HEK293 (cell line): ENCODE results near the gene THAP2.

Experiments
- KLF10 ChIP-seq: fragments of 450-650 bp; IDR thresholded peaks from 2 replicates; pipeline ENCODE4 v1.5.1; 2018; ENCODE audit warnings: missing biosample characterization, mild to moderate bottlenecking, missing genetic modification characterization
- KLF7 ChIP-seq: fragments of 450-650 bp; formaldehyde crosslinking; IDR thresholded peaks from 2 replicates; pipeline ENCODE4 v1.5.1; 2016; ENCODE audit warnings: missing biosample characterization, missing genetic modification characterization, borderline replicate concordance
- MYNN ChIP-seq: fragments of 450-650 bp; formaldehyde crosslinking; IDR thresholded peaks from 2 replicates; pipeline ENCODE4 v1.5.1; 2016; ENCODE audit warnings: missing biosample characterization, missing genetic modification characterization, borderline replicate concordance
- SP7 ChIP-seq: fragments of 450-650 bp; formaldehyde crosslinking; IDR thresholded peaks from 2 replicates; pipeline ENCODE4 v1.5.1; 2016; ENCODE audit warnings: missing biosample characterization, missing genetic modification characterization
- ZBTB26 ChIP-seq: fragments of 450-650 bp; formaldehyde crosslinking; optimal IDR thresholded peaks from 2 replicates; pipeline ENCODE3; 2016; ENCODE audit warnings: missing biosample characterization, mild to moderate bottlenecking, missing genetic modification characterization
- ZBTB44 ChIP-seq: fragments of 450-650 bp; IDR thresholded peaks from 2 replicates; pipeline ENCODE4 v1.5.1; 2018; ENCODE audit warnings: missing biosample characterization, mild to moderate bottlenecking, missing genetic modification characterization
- ZBTB6 ChIP-seq: fragments of 450-650 bp; formaldehyde crosslinking; IDR thresholded peaks from 2 replicates; pipeline ENCODE4 v1.5.1; 2017; ENCODE audit warnings: missing biosample characterization, missing genetic modification characterization
- ZFP41 ChIP-seq: fragments of 450-650 bp; formaldehyde crosslinking; IDR thresholded peaks from 2 replicates; pipeline ENCODE4 v1.5.1; 2016; ENCODE audit warnings: missing biosample characterization, missing genetic modification characterization, borderline replicate concordance
- ZFP69B ChIP-seq: fragments of 450-650 bp; formaldehyde crosslinking; IDR thresholded peaks from 2 replicates; pipeline ENCODE4 v1.5.1; 2016; ENCODE audit warnings: missing biosample characterization, missing genetic modification characterization
- ZNF140 ChIP-seq: fragments of 450-650 bp; formaldehyde crosslinking; IDR thresholded peaks from 2 replicates; pipeline ENCODE4 v1.5.1; 2016; ENCODE audit warnings: missing biosample characterization, missing genetic modification characterization
- ZNF175 ChIP-seq: fragments of 450-650 bp; formaldehyde crosslinking; IDR thresholded peaks from 2 replicates; pipeline ENCODE4 v1.5.1; 2016; ENCODE audit warnings: missing biosample characterization, missing genetic modification characterization
- ZNF214 ChIP-seq: fragments of 450-650 bp; formaldehyde crosslinking; IDR thresholded peaks from 2 replicates; pipeline ENCODE4 v1.5.1; 2017; ENCODE audit warnings: missing biosample characterization, mild to moderate bottlenecking, missing genetic modification characterization, borderline replicate concordance
- ZNF292 ChIP-seq: fragments of 450-650 bp; formaldehyde crosslinking; IDR thresholded peaks from 2 replicates; pipeline ENCODE4 v1.5.1; 2016; ENCODE audit warnings: low read depth, missing biosample characterization, missing genetic modification characterization, borderline replicate concordance
- ZNF394 ChIP-seq: fragments of 450-650 bp; formaldehyde crosslinking; IDR thresholded peaks from 2 replicates; pipeline ENCODE4 v1.5.1; 2016; ENCODE audit warnings: missing biosample characterization, missing genetic modification characterization, mild to moderate bottlenecking, moderate library complexity, borderline replicate concordance
- ZNF544 ChIP-seq: fragments of 450-650 bp; formaldehyde crosslinking; IDR thresholded peaks from 2 replicates; pipeline ENCODE4 v1.5.0; 2017; ENCODE audit warnings: missing biosample characterization, missing genetic modification characterization
- ZNF555 ChIP-seq: fragments of 450-650 bp; formaldehyde crosslinking; conservative IDR thresholded peaks from 2 replicates; pipeline ENCODE4 v1.5.1; 2017; ENCODE audit warnings: missing biosample characterization, mild to moderate bottlenecking, missing genetic modification characterization, inconsistent platforms
- ZNF558 ChIP-seq: fragments of 450-650 bp; formaldehyde crosslinking; IDR thresholded peaks from 2 replicates; pipeline ENCODE4 v1.5.1; 2016; ENCODE audit warnings: missing biosample characterization, missing genetic modification characterization
- ZNF623 ChIP-seq: fragments of 450-650 bp; formaldehyde crosslinking; IDR thresholded peaks from 2 replicates; pipeline ENCODE4 v1.5.1; 2016; ENCODE audit warnings: missing biosample characterization, missing genetic modification characterization
- ZNF639 ChIP-seq: fragments of 450-650 bp; formaldehyde crosslinking; IDR thresholded peaks from 2 replicates; pipeline ENCODE4 v1.5.1; 2016; ENCODE audit warnings: missing biosample characterization, missing genetic modification characterization
- ZNF677 ChIP-seq: fragments of 450-650 bp; IDR thresholded peaks from 2 replicates; pipeline ENCODE4 v1.5.0; 2018; ENCODE audit warnings: missing biosample characterization, mild to moderate bottlenecking, missing genetic modification characterization, moderate library complexity
- ZNF747 ChIP-seq: fragments of 450-650 bp; formaldehyde crosslinking; IDR thresholded peaks from 2 replicates; pipeline ENCODE4 v1.5.1; 2016; ENCODE audit warnings: missing biosample characterization, missing genetic modification characterization
- ZNF776 ChIP-seq: fragments of 450-650 bp; formaldehyde crosslinking; IDR thresholded peaks from 2 replicates; pipeline ENCODE4 v1.5.0; 2017; ENCODE audit warnings: missing biosample characterization, missing genetic modification characterization, borderline replicate concordance
- ZNF785 ChIP-seq: fragments of 450-650 bp; formaldehyde crosslinking; IDR thresholded peaks from 2 replicates; pipeline ENCODE4 v1.5.1; 2016; ENCODE audit warnings: missing biosample characterization, missing genetic modification characterization
- ZSCAN16 ChIP-seq: fragments of 450-650 bp; formaldehyde crosslinking; IDR thresholded peaks from 2 replicates; pipeline ENCODE4 v1.5.1; 2016; ENCODE audit warnings: missing biosample characterization, missing genetic modification characterization
- TF ChIP-seq, protein P1 (sequence below): fragments of 450-650 bp; formaldehyde crosslinking; IDR thresholded peaks from 2 replicates; pipeline ENCODE4 v1.5.1; 2016; ENCODE audit warnings: missing biosample characterization, missing genetic modification characterization
- TF ChIP-seq, protein P2 (sequence below): fragments of 450-650 bp; formaldehyde crosslinking; IDR thresholded peaks from 2 replicates; pipeline ENCODE4 v1.5.1; 2016; ENCODE audit warnings: missing biosample characterization, missing genetic modification characterization
- TF ChIP-seq, protein P3 (sequence below): fragments of 450-650 bp; formaldehyde crosslinking; IDR thresholded peaks from 2 replicates; pipeline ENCODE4 v1.5.1; 2016; ENCODE audit warnings: missing biosample characterization, missing genetic modification characterization, low read depth

Gene THAP2

DNA sequence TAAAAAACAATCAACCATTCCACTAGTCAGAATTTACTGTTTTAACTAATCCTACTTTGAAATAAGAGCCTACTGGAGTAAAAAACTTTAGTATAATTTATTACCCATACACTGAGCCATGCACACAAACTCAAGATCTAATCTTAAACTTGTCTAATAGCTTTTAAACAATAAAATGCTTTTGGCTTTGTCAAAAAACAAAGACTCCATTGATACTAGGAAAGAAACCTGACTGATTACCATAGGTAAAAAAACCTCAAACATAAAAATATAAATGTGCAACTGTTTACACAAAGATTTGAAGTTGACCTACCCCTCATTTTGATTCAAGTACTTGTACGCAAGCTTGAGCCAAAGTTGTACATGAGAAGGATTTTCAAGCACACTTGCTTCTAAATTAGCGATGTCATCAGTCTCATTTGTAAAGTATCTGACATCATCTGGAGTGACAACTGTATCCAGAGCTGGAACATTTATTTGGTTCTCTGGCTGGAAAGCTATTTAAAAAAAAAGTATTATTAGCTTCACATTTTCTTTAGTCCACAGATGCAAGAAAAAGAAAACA is 36.6 kb upstream of the THAP2 start (continued):
- TF ChIP-seq, protein P1, sequence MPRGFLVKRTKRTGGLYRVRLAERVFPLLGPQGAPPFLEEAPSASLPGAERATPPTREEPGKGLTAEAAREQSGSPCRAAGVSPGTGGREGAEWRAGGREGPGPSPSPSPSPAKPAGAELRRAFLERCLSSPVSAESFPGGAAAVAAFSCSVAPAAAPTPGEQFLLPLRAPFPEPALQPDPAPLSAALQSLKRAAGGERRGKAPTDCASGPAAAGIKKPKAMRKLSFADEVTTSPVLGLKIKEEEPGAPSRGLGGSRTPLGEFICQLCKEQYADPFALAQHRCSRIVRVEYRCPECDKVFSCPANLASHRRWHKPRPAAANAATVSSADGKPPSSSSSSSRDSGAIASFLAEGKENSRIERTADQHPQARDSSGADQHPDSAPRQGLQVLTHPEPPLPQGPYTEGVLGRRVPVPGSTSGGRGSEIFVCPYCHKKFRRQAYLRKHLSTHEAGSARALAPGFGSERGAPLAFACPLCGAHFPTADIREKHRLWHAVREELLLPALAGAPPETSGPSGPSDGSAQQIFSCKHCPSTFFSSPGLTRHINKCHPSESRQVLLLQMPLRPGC = peak; percentile 77
- TF ChIP-seq ZNF214 (tag by site-specific recombination) (no peak), ZNF623 (tag by site-specific recombination) (no peak), ZNF677 (tag by site-specific recombination) (no peak), ZNF140 (tag by site-specific recombination) (no peak), MYNN (tag by site-specific recombination) (no peak), ZNF558 (no peak), ZBTB44 (peak; percentile 88), ZNF394 (tag by site-specific recombination) (peak; percentile 48), ZFP69B (no peak), ZNF785 (tag by site-specific recombination) (no peak), ZNF776 (tag by site-specific recombination) (no peak), ZBTB6 (peak; percentile 40; the same call in 1 of the 2 replicates), ZNF555 (no peak), KLF10 (tag by site-specific recombination) (peak; percentile 76), ZNF292 (tag by site-specific recombination) (no peak), SP7 (tag by site-specific recombination) (no peak), ZNF544 (tag by site-specific recombination) (no peak), KLF7 (no peak), ZNF175 (tag by site-specific recombination) (no peak), ZBTB26 (tag by site-specific recombination) (no peak), ZFP41 (tag by site-specific recombination) (no peak), ZNF639 (peak; percentile 67; the same call in 1 of the 2 replicates), ZNF747 (tag by site-specific recombination) (no peak), ZSCAN16 (no peak)
- TF ChIP-seq, protein P2, sequence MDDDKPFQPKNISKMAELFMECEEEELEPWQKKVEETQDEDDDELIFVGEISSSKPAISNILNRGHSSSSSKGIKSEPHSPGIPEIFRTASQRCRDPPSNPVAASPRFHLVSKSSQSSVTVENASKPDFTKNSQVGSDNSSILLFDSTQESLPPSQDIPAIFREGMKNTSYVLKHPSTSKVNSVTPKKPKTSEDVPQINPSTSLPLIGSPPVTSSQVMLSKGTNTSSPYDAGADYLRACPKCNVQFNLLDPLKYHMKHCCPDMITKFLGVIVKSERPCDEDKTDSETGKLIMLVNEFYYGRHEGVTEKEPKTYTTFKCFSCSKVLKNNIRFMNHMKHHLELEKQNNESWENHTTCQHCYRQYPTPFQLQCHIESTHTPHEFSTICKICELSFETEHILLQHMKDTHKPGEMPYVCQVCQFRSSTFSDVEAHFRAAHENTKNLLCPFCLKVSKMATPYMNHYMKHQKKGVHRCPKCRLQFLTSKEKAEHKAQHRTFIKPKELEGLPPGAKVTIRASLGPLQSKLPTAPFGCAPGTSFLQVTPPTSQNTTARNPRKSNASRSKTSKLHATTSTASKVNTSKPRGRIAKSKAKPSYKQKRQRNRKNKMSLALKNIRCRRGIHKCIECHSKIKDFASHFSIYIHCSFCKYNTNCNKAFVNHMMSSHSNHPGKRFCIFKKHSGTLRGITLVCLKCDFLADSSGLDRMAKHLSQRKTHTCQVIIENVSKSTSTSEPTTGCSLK (tag by site-specific recombination) = no peak
- TF ChIP-seq, protein P3, sequence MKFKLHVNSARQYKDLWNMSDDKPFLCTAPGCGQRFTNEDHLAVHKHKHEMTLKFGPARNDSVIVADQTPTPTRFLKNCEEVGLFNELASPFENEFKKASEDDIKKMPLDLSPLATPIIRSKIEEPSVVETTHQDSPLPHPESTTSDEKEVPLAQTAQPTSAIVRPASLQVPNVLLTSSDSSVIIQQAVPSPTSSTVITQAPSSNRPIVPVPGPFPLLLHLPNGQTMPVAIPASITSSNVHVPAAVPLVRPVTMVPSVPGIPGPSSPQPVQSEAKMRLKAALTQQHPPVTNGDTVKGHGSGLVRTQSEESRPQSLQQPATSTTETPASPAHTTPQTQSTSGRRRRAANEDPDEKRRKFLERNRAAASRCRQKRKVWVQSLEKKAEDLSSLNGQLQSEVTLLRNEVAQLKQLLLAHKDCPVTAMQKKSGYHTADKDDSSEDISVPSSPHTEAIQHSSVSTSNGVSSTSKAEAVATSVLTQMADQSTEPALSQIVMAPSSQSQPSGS (tag by site-specific recombination) = peak; percentile 92
